Activated CD8-positive, alpha-beta memory T cell treated with anti-CD3 and anti-CD28 coated beads for 36 hours (primary cell): Measurements from ENCODE around the gene PDE4DIP. TPM values are rescaled to one million over a fixed set of nuclear protein-coding genes. Genes with fewer than 3 reads are reported as not detected.
"Not testable (repeated sequence)": the region's sequence is repeated elsewhere in the genome, so short reads cannot be mapped to it uniquely, and the experiment has no call there.

Experiments
- CTCF ChIA-PET: fragments of 350-600 bp; sonication (Branson Sonifier 250); formaldehyde crosslinking; loops from one replicate; lab custom pipeline; 2021; ENCODE audit warnings: antibody characterized with exemption; lab: Charles Lee
- POLR2A ChIA-PET: fragments of 350-600 bp; sonication (Branson Sonifier 250); formaldehyde crosslinking; loops from one replicate; lab custom pipeline; 2021; ENCODE audit warnings: antibody characterized with exemption; lab: Charles Lee
- total RNA-seq, 2 experiments: library from RNA; stranded (reverse); gene quantifications; one replicate each; pipeline ENCODE4 v1.2.3, GENCODE V29; 2021

The PDE4DIP gene
- total RNA-seq, 2 experiments from 2014 or later, result 24.6 to 24.7 TPM

DNA sequence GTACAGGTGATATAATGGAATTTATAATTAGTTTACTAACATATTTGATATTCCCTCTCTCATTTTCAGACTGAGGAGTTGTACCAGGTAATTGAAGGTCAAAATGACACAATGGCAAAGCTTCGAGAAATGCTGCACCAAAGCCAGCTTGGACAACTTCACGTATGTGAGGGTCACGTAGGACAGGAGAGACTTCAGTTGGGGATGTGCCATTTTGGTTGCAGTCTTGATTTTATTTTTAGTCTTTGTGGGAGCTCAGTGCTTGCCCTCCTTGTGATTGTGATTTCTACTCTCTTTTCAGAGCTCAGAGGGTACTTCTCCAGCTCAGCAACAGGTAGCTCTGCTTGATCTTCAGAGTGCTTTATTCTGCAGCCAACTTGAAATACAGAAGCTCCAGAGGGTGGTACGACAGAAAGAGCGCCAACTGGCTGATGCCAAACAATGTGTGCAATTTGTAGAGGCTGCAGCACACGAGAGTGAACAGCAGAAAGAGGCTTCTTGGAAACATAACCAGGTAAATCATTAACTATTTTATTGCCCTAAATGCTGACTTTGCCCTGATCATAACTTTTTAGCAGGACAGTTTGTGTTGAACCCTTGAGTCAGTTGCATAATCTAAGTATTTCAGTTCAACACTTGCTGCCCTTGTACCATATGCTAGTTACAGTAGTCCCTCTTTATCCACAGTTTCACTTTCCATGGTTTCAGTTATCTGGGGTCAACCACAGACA, 118.1 kb downstream of the PDE4DIP start:
- POLR2A ChIA-PET, result not testable (repeated sequence)

GRCh38 chr1:148966084-148966483, 121.9 kb downstream of the PDE4DIP start:
- CTCF ChIA-PET, result not testable (repeated sequence)

More for the DNA sequence above, 118.1 kb downstream of the PDE4DIP start:
- CTCF ChIA-PET, result not testable (repeated sequence)

DNA sequence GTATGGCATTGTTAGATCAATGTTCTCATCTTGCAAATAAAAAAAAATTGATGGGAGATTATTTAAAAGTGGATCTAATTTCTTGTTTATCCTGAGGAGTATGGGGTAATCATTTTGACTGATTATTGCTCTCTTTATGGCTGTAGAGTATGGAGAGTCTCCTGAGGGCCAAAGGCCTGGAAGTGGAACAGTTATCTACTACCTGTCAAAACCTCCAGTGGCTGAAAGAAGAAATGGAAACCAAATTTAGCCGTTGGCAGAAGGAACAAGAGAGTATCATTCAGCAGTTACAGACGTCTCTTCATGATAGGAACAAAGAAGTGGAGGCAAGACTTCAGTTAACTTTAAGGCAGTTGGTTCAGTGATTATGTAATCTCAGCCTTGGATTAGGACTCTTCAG, 123.4 kb downstream of the PDE4DIP start:
- CTCF ChIA-PET, POLR2A ChIA-PET: not testable (repeated sequence)

More at GRCh38 chr1:148966084-148966483, 121.9 kb downstream of the PDE4DIP start:
- POLR2A ChIA-PET, result not testable (repeated sequence)

DNA sequence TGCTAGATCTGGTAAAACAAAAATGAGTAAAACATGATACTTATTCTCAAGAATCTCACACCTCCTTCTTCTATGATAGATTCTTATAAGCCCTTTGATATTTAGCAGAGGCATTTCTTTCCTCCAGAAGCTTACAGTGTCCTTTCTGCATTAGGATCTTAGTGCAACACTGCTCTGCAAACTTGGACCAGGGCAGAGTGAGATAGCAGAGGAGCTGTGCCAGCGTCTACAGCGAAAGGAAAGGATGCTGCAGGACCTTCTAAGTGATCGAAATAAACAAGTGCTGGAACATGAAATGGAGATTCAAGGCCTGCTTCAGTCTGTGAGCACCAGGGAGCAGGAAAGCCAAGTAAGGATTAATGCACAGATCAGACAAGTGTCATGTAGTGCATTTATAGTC, 124.5 kb downstream of the PDE4DIP start:
- CTCF ChIA-PET, POLR2A ChIA-PET: not testable (repeated sequence)

DNA sequence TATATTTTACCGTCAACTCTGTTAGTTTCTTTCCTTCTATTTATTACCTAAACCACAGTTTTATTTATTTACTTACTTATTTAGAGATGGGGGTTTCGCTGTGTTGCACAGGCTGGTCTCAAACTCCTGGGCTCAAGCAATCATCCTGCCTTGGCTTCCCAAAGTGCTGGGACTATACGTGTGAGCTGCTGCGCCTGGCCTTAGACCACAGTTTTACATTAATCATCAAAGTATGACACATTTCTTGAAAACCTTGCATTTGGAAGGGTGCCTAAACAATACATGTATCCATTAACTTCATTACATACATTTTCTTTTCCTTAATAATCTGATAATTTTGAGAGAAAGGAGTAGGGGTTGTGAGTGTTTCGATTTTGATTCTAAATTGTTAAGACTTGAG, 124.9 kb downstream of the PDE4DIP start:
- POLR2A ChIA-PET, CTCF ChIA-PET: not testable (repeated sequence)

DNA sequence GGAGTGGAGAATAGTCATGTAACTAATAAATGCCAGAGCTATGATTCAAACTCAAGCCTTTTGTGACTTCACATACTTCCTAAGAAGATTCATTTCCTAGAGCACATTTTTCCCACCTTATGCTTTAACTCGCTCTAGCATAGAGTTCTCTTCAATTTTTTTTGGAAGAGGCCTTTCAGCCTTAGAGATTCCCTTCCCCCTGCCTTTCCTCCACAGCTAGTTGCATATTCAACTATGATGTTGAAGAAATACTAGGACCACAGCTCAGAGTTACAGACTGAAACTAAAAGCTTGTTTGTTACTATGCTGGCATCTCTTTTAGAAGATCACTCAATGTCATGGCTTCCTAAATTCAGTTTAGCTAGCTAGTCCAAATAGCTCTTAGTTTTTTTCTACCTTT, 131.2 kb downstream of the PDE4DIP start:
- CTCF ChIA-PET, POLR2A ChIA-PET: not testable (repeated sequence)

- CTCF ChIA-PET, POLR2A ChIA-PET: not testable (repeated sequence)
Measured at GRCh38 chr1:148975866-148976537, 131.8 kb downstream of the PDE4DIP start.

DNA sequence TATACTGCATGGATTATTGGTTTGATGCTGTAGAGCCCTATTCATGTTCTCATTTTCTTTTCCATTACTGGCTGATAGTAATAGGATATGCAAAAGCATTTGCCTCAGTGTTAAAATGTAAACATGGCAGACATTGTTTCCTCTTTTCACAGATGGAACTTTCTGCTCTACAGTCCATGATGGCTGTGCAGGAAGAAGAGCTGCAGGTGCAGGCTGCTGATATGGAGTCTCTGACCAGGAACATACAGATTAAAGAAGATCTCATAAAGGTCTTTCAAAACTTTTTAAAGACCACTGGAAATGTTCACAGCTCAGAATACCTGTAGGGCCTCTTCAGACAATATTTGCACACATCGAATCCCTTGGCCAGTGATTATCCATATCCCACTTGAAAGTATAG, 133.6 kb downstream of the PDE4DIP start:
- POLR2A ChIA-PET, CTCF ChIA-PET: not testable (repeated sequence)

DNA sequence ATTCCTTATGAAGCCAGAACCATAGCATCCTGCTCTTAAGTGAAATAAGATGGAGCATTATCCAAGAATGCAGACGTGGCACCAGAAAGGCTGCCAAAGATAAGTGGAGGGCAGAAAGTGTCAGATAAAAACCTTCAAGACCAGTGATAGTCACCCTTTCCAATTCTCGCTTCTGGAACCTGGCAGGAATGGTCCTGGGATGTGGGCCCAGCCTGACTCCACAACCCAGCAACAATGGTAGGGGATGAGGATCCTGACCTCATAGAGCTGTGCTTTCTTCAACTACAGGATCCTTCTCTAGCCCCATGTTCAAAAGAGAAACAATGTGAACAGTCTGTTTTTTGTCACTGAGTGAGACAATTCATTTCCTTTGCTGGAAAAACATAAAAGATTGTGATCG, 145.2 kb downstream of the PDE4DIP start:
- CTCF ChIA-PET, POLR2A ChIA-PET: not testable (repeated sequence)

- POLR2A ChIA-PET, CTCF ChIA-PET: not testable (repeated sequence)
Measured at GRCh38 chr1:148990233-148990788, 146.1 kb downstream of the PDE4DIP start.

- CTCF ChIA-PET, POLR2A ChIA-PET: not testable (repeated sequence)
Measured at GRCh38 chr1:148991818-148992217, 147.6 kb downstream of the PDE4DIP start.

DNA sequence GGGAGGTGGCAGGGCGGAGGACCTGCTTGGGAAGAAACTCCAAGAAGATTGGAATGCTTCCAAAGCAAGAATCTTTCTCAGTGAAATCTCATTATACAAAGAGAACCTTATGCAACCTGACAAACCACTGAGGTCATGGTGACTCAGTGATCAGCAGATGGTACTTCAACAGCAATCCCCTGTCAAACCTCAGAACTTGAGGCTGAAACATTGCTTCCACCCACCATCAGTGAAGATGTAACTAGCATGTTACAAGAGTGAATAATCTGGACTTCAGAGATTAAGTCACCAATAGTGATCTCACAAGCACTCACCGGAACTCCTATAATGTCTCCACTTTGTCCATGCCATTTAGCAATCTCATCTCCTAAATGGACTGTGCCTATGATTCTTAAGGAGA, 148.1 kb downstream of the PDE4DIP start:
- POLR2A ChIA-PET, result not testable (repeated sequence)

DNA sequence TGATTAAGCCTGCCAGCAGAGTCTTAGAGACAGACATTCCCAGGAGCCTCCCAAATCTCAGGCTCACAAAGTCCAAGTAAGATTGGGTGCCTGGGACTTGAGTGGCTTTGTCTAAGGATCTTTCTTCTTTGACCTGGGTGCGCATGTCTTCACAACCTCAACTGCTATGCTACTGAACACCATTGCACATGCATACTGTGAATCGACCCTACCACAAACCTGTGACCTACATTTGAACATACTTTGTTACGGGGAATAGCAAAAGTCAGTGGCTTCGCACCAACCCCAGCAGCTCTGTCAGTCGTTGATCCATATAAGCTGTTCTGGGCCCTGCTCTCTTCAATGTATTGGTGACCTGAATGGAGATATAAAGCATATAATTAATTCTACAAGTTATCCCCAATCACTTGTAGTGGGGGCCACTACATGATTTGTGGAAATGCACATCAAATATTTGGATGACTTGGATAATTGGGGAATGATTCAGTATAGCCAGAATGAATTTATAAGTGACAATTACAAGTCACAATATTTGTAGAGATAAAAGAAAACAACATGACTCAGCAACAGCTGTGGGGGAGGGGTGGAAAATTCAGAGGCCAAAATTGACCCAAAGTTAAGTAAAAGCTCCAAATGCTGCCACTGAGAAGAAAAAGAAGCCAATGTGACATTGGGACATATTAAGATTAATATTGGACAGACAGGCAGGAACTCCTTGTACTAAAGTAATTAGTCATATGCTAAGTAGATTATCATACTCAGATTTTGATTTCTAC, 152.4 kb downstream of the PDE4DIP start:
- POLR2A ChIA-PET, CTCF ChIA-PET: not testable (repeated sequence)

More for the DNA sequence above, 148.1 kb downstream of the PDE4DIP start:
- CTCF ChIA-PET, result not testable (repeated sequence)

- POLR2A ChIA-PET, CTCF ChIA-PET: not testable (repeated sequence)
Measured at GRCh38 chr1:148997405-148997804, 153.2 kb downstream of the PDE4DIP start.

DNA sequence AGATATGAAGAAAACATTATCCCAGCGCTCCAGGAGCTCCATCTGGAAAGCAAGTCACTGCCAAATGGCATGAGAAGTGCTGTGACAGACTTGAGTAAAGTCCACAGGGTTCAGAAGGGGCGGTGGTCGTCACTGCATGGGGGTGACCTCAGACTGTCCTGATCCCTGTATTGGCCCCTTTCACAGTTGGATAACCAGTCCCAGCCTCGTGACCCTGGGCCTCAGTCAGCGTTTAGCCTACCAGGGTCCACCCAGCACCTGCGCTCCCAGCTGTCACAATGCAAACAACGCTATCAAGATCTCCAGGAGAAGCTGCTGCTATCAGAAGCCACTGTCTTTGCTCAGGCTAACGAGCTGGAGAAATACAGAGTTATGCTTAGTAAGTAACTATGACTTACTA, 158.4 kb downstream of the PDE4DIP start:
- POLR2A ChIA-PET, CTCF ChIA-PET: not testable (repeated sequence)

DNA sequence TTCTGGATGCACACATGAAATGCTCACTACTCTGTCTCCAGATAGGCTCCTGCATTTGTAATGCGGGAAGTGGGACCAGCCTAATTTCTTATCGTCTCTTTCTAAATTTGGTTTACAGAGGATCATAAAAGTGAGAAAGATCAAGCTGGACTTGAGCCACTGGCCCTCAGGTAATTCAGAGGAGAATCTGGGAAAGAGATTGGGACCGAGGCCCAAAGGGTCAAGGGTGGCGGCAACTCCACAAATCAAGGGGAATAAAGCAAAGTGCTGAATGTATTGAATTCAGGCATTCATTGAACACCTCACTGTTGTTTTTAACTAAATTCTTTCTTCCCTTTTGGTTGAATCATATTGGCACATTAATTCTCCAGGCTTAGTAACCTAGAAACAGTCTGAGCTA, 164.1 kb downstream of the PDE4DIP start:
- POLR2A ChIA-PET, CTCF ChIA-PET: not testable (repeated sequence)

GRCh38 chr1:149008769-149009168, 164.5 kb downstream of the PDE4DIP start:
- POLR2A ChIA-PET, CTCF ChIA-PET: not testable (repeated sequence)

- POLR2A ChIA-PET, CTCF ChIA-PET: not testable (repeated sequence)
Measured at GRCh38 chr1:149009761-149010160, 165.5 kb downstream of the PDE4DIP start.

DNA sequence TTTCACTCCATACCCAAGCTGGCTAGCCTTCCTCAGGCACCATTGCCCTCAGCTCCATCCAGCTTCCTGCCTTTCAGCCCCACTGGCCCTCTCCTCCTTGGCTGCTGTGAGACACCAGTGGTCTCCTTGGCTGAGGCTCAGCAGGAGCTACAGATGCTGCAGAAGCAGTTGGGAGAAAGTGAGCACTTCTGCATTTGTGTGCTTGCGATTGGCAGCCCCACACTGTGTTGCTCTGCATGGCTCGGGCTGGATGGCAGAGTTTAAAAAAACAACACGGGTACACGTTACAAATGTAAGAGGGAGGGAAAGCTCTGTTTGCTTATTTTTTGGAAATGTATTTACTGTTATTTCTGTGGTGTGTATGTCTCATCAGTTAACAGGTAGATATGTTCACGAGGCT, 168.4 kb downstream of the PDE4DIP start:
- CTCF ChIA-PET, POLR2A ChIA-PET: not testable (repeated sequence)

GRCh38 chr1:149013513-149013912, 169.3 kb downstream of the PDE4DIP start:
- POLR2A ChIA-PET, CTCF ChIA-PET: not testable (repeated sequence)
